ENCODE results near the gene OGDH. TPM values are rescaled to one million over a fixed set of nuclear protein-coding genes. Genes with fewer than 3 reads are reported as not detected.
A peak's percentile ranks its signal among the peaks of the same experiment; 100 is the strongest.

The OGDH gene
- total and polyA plus RNA-seq, 2 experiments from 2014 or later, result 13.5 to 76.9 TPM

GRCh38 chr7:44572771-44573170 lies 33.7 kb upstream of the OGDH start (continued):
- no peak for TF ChIP-seq STAT1 (IDR thresholded peaks at IDR 0.05; ENCODE audit: unreplicated experiment)
- no peak for TF ChIP-seq CREB1 (CRISPR knock-in tag; IDR thresholded peaks at IDR 0.05; ENCODE audit: low read depth)
- no peak for TF ChIP-seq ZNF331 (CRISPR knock-in tag; IDR thresholded peaks at IDR 0.05; ENCODE audit: low read depth)
- TF ChIP-seq POLR2AphosphoS5 (IDR thresholded peaks at IDR 0.05; ENCODE audit: low read depth), result no peak
- TF ChIP-seq EZH2 (IDR thresholded peaks at IDR 0.05; ENCODE audit: low read depth, unreplicated experiment), result no peak
- no peak for TF ChIP-seq NANOG (IDR thresholded peaks at IDR 0.05; ENCODE audit: borderline replicate concordance)
- no peak for TF ChIP-seq JUNB (IDR thresholded peaks at IDR 0.05; ENCODE audit: unreplicated experiment)
- TF ChIP-seq, protein P1, sequence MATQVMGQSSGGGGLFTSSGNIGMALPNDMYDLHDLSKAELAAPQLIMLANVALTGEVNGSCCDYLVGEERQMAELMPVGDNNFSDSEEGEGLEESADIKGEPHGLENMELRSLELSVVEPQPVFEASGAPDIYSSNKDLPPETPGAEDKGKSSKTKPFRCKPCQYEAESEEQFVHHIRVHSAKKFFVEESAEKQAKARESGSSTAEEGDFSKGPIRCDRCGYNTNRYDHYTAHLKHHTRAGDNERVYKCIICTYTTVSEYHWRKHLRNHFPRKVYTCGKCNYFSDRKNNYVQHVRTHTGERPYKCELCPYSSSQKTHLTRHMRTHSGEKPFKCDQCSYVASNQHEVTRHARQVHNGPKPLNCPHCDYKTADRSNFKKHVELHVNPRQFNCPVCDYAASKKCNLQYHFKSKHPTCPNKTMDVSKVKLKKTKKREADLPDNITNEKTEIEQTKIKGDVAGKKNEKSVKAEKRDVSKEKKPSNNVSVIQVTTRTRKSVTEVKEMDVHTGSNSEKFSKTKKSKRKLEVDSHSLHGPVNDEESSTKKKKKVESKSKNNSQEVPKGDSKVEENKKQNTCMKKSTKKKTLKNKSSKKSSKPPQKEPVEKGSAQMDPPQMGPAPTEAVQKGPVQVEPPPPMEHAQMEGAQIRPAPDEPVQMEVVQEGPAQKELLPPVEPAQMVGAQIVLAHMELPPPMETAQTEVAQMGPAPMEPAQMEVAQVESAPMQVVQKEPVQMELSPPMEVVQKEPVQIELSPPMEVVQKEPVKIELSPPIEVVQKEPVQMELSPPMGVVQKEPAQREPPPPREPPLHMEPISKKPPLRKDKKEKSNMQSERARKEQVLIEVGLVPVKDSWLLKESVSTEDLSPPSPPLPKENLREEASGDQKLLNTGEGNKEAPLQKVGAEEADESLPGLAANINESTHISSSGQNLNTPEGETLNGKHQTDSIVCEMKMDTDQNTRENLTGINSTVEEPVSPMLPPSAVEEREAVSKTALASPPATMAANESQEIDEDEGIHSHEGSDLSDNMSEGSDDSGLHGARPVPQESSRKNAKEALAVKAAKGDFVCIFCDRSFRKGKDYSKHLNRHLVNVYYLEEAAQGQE (IDR thresholded peaks at IDR 0.05; ENCODE audit: unreplicated experiment), result no peak
- TF ChIP-seq, protein P2, sequence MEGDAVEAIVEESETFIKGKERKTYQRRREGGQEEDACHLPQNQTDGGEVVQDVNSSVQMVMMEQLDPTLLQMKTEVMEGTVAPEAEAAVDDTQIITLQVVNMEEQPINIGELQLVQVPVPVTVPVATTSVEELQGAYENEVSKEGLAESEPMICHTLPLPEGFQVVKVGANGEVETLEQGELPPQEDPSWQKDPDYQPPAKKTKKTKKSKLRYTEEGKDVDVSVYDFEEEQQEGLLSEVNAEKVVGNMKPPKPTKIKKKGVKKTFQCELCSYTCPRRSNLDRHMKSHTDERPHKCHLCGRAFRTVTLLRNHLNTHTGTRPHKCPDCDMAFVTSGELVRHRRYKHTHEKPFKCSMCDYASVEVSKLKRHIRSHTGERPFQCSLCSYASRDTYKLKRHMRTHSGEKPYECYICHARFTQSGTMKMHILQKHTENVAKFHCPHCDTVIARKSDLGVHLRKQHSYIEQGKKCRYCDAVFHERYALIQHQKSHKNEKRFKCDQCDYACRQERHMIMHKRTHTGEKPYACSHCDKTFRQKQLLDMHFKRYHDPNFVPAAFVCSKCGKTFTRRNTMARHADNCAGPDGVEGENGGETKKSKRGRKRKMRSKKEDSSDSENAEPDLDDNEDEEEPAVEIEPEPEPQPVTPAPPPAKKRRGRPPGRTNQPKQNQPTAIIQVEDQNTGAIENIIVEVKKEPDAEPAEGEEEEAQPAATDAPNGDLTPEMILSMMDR (conservative IDR thresholded peaks at IDR 0.05; ENCODE audit: low read depth in 2 of 2), result no peak
- no peak for TF ChIP-seq ZNF114 (CRISPR knock-in tag; IDR thresholded peaks at IDR 0.05)

- Mint-ChIP-seq H3K4me1 (peaks cover 18% of the 10 kb centered on the region), H3K27me3 (ENCODE audit: insufficient read depth, low read depth, poor library complexity) (peaks cover 13% of the 10 kb centered on the region), H3K4me3 (peak within 1 kb of the TSS; percentile 98), H3K36me3 (ENCODE audit: low read depth) (peaks cover 66% of the 10 kb centered on the region), H3K9me3 (no peaks in the 10 kb centered on the region; the same call in 2 of the 3 replicates), H3K27ac (peak within 1 kb of the TSS; percentile 98)
- Histone ChIP-seq H4K20me1 (replicated peaks; ENCODE audit: insufficient read depth) (peaks cover 5% of the 10 kb centered on the region; the same call in 1 of the 2 replicates), H3K79me2 (replicated peaks; ENCODE audit: insufficient read depth) (peaks cover 19% of the 10 kb centered on the region), H2AFZ (peak within 1 kb of the TSS; percentile 87), H3F3A (replicated peaks; ENCODE audit: low read depth) (peaks cover 10% of the 10 kb centered on the region), H3K36me3 (ENCODE audit: insufficient read depth) (peaks cover 30% of the 10 kb centered on the region), H3K9me2 (ENCODE audit: insufficient read depth) (no peaks in the 10 kb centered on the region), H3K4me3 (peak within 1 kb of the TSS; percentile 94), H3K4me2 (peak within 1 kb of the TSS; percentile 100), H3K27ac (ENCODE audit: low read depth) (peak within 1 kb of the TSS; percentile 90), H3K4me1 (ENCODE audit: insufficient read depth) (peaks cover 15% of the 10 kb centered on the region), H3K27me3 (ENCODE audit: insufficient read depth) (no peaks in the 10 kb centered on the region)
- no peak for TF ChIP-seq EZH2 (IDR thresholded peaks at IDR 0.05; ENCODE audit: low read depth, unreplicated experiment)
- no peak for TF ChIP-seq EZH2phosphoT487 (IDR thresholded peaks at IDR 0.05; ENCODE audit: unreplicated experiment)
- no peak for TF ChIP-seq ZNF114 (CRISPR knock-in tag; IDR thresholded peaks at IDR 0.05)
- peak; percentile 65 for TF ChIP-seq ETS1 (IDR thresholded peaks at IDR 0.05)
- TF ChIP-seq POLR2AphosphoS5 (IDR thresholded peaks at IDR 0.05; ENCODE audit: low read depth), result peak; percentile 81
- peak; percentile 68; the same call in 1 of the 2 replicates for TF ChIP-seq CREB1 (CRISPR knock-in tag; IDR thresholded peaks at IDR 0.05; ENCODE audit: low read depth)
- DNase-seq (ENCODE audit: low spot score) (peak; percentile 97), ATAC-seq (peak; percentile 98)
These were observed 32.8 kb upstream of the OGDH start, which contains the start of gene DDX56 for GRCh38 chr7:44573464-44574286. DDX56 (minus strand) TSS chr7:44573908; CDS start chr7:44573895, 13 bp downstream.

All from GM23338 (cell line).